SU-DHL-6 (cell line): ENCODE measurements around the gene OBSL1.

ENCODE experiments used
- CTCF ChIP-seq: fragments of 200-600 bp; sonication (generic); IDR thresholded peaks from one replicate; pipeline ENCODE4 v1.5.1; 2017; ENCODE audit warnings: antibody characterized with exemption, mild to moderate bottlenecking, low read length, moderate library complexity; ENCODE audit not compliant: insufficient read depth, poor library complexity, severe bottlenecking
- EZH2phosphoT487 ChIP-seq: fragments of 200-600 bp; sonication (generic), shearing (Covaris generic); conservative IDR thresholded peaks from 2 replicates; pipeline ENCODE4 v1.6.1; 2018; ENCODE audit warnings: mild to moderate bottlenecking, antibody characterized with exemption, low read length, moderate library complexity, mixed read lengths

GRCh38 chr2:219574484-219575311 lies 3.4 kb upstream of the OBSL1 start:
- no peak for TF ChIP-seq CTCF
- no peak for TF ChIP-seq EZH2phosphoT487
